WERI-Rb-1 (cell line): ENCODE results near the gene RHOU.

Experiments
- DNase-seq: peaks from one replicate; pipeline ENCODE4 v3.0.0-alpha.2; 2020
- H3K27ac ChIP-seq: fragments of 250-450 bp; sonication (Bioruptor Pico); 2 replicates; pipeline ENCODE4 v1.5.1; 2020; ENCODE audit warnings: mild to moderate bottlenecking, moderate library complexity
- H3K27me3 ChIP-seq: fragments of 250-450 bp; sonication (Bioruptor Pico); 2 replicates; pipeline ENCODE4 v1.5.1; 2021; ENCODE audit warnings: mild to moderate bottlenecking, low read depth, moderate library complexity; ENCODE audit not compliant: insufficient read depth, severe bottlenecking
- H3K36me3 ChIP-seq: fragments of 250-450 bp; sonication (Bioruptor Pico); 2 replicates; pipeline ENCODE4 v1.5.1; 2020; ENCODE audit warnings: mild to moderate bottlenecking, moderate library complexity
- H3K4me3 ChIP-seq: 2 replicates; pipeline ENCODE4 v1.5.1; 2011; ENCODE audit warnings: low read depth, mild to moderate bottlenecking, control low read depth, low read length
- H3K9me3 ChIP-seq: fragments of 250-450 bp; sonication (Bioruptor Pico); 2 replicates; pipeline ENCODE4 v1.5.1; 2021; ENCODE audit warnings: mild to moderate bottlenecking, moderate library complexity; ENCODE audit not compliant: severe bottlenecking
- TF ChIP-seq, protein P1 (sequence below): IDR thresholded peaks from 2 replicates; pipeline ENCODE4 v1.5.1; 2011; ENCODE audit warnings: low read depth, mild to moderate bottlenecking, control low read depth, inconsistent platforms, low read length

RHOU gene

DNA sequence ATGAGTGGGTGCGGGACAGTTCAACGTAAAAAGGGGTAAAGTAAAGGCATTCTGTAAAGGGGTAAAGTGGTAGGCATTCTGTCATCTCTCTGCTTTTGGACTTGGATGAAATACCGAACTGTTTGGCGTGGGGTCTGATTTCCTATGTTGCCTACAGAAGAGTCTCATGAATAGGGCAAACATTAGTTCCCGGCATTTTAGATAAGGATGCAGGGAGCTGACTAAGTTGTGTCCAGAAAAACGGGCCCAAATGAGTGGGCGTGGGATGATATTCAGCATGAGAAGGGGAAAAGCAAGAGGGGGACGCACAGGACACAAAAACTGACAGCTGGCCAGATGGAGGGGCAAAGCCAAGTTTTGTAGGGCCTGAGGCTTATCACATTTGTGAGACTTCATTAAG, 2.9 kb upstream of the RHOU start:
- no peak for DNase-seq
- TF ChIP-seq, protein P1, sequence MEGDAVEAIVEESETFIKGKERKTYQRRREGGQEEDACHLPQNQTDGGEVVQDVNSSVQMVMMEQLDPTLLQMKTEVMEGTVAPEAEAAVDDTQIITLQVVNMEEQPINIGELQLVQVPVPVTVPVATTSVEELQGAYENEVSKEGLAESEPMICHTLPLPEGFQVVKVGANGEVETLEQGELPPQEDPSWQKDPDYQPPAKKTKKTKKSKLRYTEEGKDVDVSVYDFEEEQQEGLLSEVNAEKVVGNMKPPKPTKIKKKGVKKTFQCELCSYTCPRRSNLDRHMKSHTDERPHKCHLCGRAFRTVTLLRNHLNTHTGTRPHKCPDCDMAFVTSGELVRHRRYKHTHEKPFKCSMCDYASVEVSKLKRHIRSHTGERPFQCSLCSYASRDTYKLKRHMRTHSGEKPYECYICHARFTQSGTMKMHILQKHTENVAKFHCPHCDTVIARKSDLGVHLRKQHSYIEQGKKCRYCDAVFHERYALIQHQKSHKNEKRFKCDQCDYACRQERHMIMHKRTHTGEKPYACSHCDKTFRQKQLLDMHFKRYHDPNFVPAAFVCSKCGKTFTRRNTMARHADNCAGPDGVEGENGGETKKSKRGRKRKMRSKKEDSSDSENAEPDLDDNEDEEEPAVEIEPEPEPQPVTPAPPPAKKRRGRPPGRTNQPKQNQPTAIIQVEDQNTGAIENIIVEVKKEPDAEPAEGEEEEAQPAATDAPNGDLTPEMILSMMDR: no peak
- no peaks in the 10 kb centered on the region for H3K27me3 ChIP-seq
- H3K27ac ChIP-seq: no peak overlapping the region
- H3K4me3 ChIP-seq: no peak overlapping the region
- no peaks in the 10 kb centered on the region for H3K9me3 ChIP-seq
- no peaks in the 10 kb centered on the region for H3K36me3 ChIP-seq

DNA sequence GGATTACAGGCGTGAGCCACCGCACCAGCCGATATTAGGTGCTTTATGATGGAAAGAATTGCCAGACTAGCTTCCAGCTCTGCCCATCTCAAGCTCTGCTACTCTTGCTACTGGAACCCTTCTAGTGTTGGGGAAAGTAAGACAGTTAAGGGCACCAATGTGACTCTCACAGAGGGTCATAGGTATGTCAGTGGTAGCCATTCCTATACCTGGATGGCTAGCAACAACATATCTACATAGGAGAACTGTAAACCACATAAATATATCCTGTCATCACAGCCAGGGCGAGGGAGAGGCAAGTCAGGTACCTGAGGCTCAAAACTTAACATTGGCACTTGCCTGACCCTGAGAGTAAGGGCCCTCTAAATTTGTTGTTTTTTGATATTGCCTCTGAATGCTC, 1.7 kb upstream of the RHOU start:
- TF ChIP-seq, protein P1: no peak
- DNase-seq: no peak
- Histone ChIP-seq H3K9me3 (no peaks in the 10 kb centered on the region), H3K27me3 (no peaks in the 10 kb centered on the region), H3K27ac (no peak overlapping the region), H3K36me3 (no peaks in the 10 kb centered on the region), H3K4me3 (no peak overlapping the region)

DNA sequence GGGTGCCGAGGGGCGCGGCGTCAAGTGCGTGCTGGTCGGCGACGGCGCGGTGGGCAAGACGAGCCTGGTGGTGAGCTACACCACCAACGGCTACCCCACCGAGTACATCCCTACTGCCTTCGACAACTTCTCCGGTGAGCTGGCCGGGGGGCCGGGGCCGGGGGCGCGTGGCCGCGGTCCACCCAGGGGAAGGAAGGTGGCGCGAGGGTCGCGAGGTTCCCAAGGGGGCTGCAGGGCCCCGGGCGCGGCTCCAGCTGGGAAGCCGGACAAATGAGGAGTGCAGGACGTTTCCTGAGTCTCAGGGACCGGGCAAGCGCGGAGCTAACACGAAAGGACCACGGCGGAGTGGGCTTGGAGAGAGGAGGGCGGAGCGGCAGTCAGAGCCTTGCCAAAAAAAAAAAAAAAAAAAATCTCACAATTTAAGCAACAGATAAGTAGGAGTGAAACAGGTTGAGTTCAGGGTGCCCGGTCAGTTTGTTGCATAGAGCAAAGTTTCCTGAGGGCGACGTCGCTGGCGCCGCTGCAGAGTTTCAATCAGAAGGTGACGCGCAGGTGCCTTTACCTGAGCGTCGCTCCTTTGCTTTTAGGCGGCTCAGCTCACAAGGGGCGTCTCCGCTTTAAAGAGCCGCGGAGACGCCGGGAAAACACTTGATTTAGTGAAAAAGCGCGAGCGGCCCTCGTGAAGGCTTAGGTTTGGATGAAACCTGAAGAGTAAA, 750 bp downstream of the RHOU start:
- Histone ChIP-seq H3K27me3 (no peaks in the 10 kb centered on the region), H3K36me3 (no peaks in the 10 kb centered on the region), H3K9me3 (no peaks in the 10 kb centered on the region), H3K4me3 (peak overlapping the region; percentile 43), H3K27ac (no peak overlapping the region)
- TF ChIP-seq, protein P1: no peak
- no peak for DNase-seq

DNA sequence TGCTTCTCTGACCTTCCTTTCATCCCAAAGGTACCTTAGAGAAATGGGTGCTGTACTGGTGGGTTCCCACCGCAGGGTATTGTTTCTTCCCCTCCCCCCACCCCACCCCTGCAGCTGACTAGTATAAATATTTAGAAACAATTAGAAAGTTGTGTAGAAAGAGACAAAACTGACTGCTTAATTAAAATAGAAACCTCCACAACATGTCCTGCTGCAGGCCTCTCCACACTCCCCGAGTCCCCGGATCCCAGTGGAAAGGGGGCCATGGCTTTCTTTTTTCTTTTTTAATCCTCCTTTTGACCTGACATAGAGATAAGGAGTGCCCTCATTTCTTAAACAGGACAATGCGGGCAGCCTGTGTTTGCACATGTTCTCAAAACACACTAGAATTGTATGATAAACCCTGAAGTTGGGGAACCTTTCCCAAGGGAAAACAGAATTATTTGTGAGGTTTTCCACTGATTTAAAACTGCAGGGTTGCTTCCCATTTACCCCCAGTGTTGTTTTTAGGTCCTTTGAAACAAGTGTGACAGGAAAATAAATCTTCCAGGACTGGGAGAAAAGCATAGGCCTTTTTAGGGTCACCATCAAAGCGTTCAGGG, 1.7 kb downstream of the RHOU start:
- DNase-seq: no peak
- H3K36me3 ChIP-seq: no peaks in the 10 kb centered on the region
- H3K27ac ChIP-seq: no peak overlapping the region
- H3K4me3 ChIP-seq: no peak overlapping the region
- TF ChIP-seq, protein P1: no peak
- H3K27me3 ChIP-seq: no peaks in the 10 kb centered on the region
- H3K9me3 ChIP-seq: no peaks in the 10 kb centered on the region

DNA sequence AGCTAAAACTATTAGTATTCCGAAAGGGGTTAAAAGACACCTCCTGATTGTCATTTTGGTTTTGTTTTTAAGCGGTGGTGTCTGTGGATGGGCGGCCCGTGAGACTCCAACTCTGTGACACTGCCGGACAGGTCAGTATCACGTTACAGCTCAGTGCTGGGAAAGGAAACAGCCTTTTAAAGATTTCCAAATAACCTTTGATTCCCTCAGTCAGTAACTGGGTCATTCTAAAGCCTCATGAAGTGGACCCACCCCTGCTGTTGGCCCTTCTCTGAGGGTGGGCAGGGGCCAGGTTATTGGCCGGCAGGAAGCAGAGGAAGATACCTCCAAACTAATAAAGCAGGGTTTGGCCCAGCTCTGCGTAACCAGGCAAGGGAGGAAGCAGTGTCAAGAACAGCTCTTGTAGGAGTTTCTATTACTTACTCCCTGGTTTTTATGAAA, 2.3 kb downstream of the RHOU start:
- no peak overlapping the region for H3K4me3 ChIP-seq
- TF ChIP-seq, protein P1: no peak

More for the DNA sequence above, 2.3 kb downstream of the RHOU start:
- DNase-seq: no peak
- Histone ChIP-seq H3K9me3 (no peaks in the 10 kb centered on the region), H3K36me3 (no peaks in the 10 kb centered on the region), H3K27me3 (no peaks in the 10 kb centered on the region), H3K27ac (no peak overlapping the region)
